Measurements from ENCODE around the gene ACTL6B.

Gene ACTL6B

GRCh38 chr7:100683659-100684533 is 27.6 kb upstream of the ACTL6B start:
- in situ Hi-C loops (cut with MboI; ENCODE audit: low sequenced_read_pairs) = no loop called here

DNA sequence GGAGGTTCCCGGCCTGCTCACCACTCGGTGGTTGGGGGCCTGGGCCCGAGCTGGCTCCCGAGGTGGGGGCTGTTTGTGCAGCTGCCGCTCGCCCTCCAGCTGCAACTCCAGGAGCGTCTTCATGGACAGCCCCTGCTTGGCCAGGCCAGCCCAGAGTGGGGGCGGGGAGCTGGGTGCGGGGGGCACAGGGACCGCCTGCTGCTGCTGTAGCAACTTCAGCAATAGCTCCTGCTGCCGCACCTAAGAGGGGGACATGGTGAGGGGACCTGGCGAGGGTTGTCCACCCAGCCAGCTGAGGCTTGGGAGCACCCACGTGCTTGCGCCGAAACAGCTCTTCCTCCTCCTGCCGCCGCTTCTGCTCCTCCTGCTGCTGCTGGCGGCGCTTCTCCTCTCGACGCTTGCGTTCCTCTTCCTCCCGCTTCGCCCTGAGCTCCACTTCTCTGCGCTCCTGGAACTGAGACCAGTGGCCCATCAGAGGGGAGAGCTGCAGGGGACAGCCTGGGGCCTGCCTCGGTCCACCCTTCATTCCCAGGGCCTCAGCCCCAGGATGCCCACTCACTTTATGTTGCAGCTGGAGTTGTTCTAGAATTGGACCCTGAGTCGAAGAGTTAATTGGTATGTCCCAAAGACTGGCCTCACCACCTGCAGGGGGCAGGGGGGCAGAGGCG is 26.9 kb upstream of the ACTL6B start:
- in situ Hi-C loops (cut with MboI; ENCODE audit: low sequenced_read_pairs) = no loop called here

DNA sequence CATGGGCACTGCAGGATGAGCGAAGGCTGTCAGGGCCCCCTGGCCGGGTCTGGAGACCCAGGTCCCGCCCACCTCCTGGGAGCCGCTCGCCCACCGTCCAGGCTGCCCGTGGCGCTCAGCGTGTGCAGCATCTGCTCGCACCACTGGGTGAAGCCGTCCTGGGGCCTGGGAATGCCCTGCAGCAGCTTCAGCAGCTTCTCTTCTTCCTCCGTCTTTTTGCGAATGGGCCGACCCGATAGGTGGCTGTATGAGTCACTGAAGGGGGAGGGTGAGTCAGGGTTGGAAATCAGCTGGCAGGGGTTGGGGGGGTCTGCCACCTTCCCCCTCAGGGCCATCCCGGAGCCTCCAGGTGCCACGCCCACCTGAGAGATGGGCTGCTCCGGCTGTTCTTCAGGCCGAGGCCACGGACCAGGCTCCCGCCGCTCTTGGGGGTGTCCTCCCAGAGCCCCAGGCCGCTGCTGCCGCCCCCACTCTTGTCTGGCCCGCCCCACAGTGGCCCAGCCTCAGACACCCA is 26.0 kb upstream of the ACTL6B start:
- in situ Hi-C loops (cut with MboI; ENCODE audit: low sequenced_read_pairs) = no loop called here

GRCh38 chr7:100681491-100682227 is 25.4 kb upstream of the ACTL6B start:
- in situ Hi-C loops (cut with MboI; ENCODE audit: low sequenced_read_pairs) = no loop called here

- in situ Hi-C loops (cut with MboI; ENCODE audit: low sequenced_read_pairs) = no loop called here
Measured at GRCh38 chr7:100680576-100681271, 24.5 kb upstream of the ACTL6B start.

- in situ Hi-C loops (cut with MboI; ENCODE audit: low sequenced_read_pairs) = no loop called here
Measured at GRCh38 chr7:100679927-100680575, 23.8 kb upstream of the ACTL6B start.

GRCh38 chr7:100679129-100679926 is 23.1 kb upstream of the ACTL6B start:
- in situ Hi-C loops (cut with MboI; ENCODE audit: low sequenced_read_pairs) = no loop called here

DNA sequence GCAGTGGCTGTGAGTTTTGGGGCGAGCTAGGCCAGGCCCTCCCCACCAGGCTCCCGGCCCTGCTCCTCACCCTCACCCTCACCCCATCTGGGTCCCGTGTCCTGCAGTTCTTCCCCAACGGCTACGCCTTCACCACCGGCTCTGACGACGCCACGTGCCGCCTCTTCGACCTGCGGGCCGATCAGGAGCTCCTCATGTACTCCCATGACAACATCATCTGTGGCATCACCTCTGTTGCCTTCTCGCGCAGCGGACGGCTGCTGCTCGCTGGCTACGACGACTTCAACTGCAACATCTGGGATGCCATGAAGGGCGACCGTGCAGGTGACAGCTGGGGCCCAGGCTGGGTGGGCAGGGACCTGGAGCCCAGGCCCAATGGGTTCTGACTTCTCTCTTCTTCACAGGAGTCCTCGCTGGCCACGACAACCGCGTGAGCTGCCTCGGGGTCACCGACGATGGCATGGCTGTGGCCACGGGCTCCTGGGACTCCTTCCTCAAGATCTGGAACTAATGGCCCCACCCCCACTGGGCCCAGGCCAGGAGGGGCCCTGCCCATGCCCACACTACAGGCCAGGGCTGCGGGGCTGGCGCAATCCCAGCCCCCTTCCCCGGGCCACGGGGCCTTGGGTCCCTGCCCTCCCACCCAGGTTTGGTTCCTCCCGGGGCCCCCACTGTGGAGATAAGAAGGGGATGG is 22.2 kb upstream of the ACTL6B start:
- in situ Hi-C loops (cut with MboI; ENCODE audit: low sequenced_read_pairs) = no loop called here

GRCh38 chr7:100677308-100678267 is 21.3 kb upstream of the ACTL6B start:
- in situ Hi-C loops (cut with MboI; ENCODE audit: low sequenced_read_pairs) = no loop called here

DNA sequence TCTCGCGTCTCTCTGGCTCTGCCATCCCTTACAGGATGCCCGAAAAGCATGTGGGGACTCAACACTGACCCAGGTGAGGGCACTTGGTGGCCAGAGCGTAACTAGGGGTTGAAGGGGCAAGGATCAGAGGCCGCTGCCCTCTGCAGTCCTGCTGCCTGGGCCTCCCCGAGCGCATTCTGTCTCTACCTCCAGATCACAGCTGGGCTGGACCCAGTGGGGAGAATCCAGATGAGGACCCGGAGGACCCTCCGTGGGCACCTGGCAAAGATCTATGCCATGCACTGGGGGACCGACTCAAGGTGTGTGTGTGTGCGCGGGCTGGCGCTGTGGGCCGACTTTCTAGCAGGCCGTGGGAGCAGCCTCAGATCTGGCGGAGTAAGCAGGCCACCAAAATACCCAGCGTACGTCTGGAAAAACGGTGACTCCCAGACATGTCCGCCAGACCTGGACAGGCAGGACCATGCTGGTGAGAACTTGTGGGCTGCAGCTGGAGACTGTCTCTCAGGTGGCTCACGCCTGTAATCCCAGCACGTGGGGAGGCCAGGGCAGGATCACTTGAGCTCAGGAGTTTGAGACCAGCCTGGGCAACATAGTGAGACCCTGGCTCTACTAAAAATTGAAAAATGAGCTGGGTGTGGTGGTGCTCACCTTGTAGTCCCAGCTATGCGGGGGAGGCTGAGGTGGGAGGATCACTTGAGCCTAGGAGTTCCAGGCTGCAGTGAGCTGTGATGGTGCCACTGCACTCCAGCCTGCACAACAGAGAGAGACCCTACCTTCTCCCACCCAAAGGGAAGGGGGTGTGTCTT is 20.5 kb upstream of the ACTL6B start:
- in situ Hi-C loops (cut with MboI; ENCODE audit: low sequenced_read_pairs) = no loop called here

- in situ Hi-C loops (cut with MboI; ENCODE audit: low sequenced_read_pairs) = no loop called here
Measured at GRCh38 chr7:100675581-100676350, 19.5 kb upstream of the ACTL6B start.

- in situ Hi-C loops (cut with MboI; ENCODE audit: low sequenced_read_pairs) = no loop called here
Measured at GRCh38 chr7:100675105-100675451, 18.8 kb upstream of the ACTL6B start.

GRCh38 chr7:100674411-100675104 is 18.3 kb upstream of the ACTL6B start:
- in situ Hi-C loops (cut with MboI; ENCODE audit: low sequenced_read_pairs) = no loop called here

GRCh38 chr7:100673942-100674410 is 17.7 kb upstream of the ACTL6B start:
- in situ Hi-C loops (cut with MboI; ENCODE audit: low sequenced_read_pairs) = no loop called here

- in situ Hi-C loops (cut with MboI; ENCODE audit: low sequenced_read_pairs) = no loop called here
Measured at GRCh38 chr7:100673302-100673941, 17.2 kb upstream of the ACTL6B start, which contains the start of gene GNB2. Gene GNB2, plus strand, starts transcription at chr7:100673740. Its CDS starts 2,526 bp downstream, at chr7:100676266.
